RPMI8226 (cell line): ENCODE results near the gene ZBTB32.

Source experiments
- DNase-seq: peaks from one replicate; pipeline ENCODE4 v3.0.0-alpha.2; 2015

The ZBTB32 gene

GRCh38 chr19:35696835-35697234, 7.5 kb upstream of the ZBTB32 start:
- DNase-seq = no peak

- DNase-seq = peak; percentile 94
Observed at GRCh38 chr19:35702223-35703012, 1.9 kb upstream of the ZBTB32 start.

- peak; percentile 11 for DNase-seq
Observed at GRCh38 chr19:35703343-35703742, 1.0 kb upstream of the ZBTB32 start.

GRCh38 chr19:35708391-35708790, 4.0 kb downstream of the ZBTB32 start:
- DNase-seq = no peak

GRCh38 chr19:35710784-35711723, 6.7 kb downstream of the ZBTB32 start:
- no peak for DNase-seq

GRCh38 chr19:35712567-35713505, 8.5 kb downstream of the ZBTB32 start:
- DNase-seq = no peak

GRCh38 chr19:35713506-35713850, 9.1 kb downstream of the ZBTB32 start:
- DNase-seq = no peak

- DNase-seq = no peak
Observed at GRCh38 chr19:35713904-35714495, 9.6 kb downstream of the ZBTB32 start.

- DNase-seq = peak; percentile 14
Observed at GRCh38 chr19:35714601-35715354, 10.4 kb downstream of the ZBTB32 start.

- DNase-seq = no peak
Observed at GRCh38 chr19:35715355-35715809, 11.0 kb downstream of the ZBTB32 start.

- peak; percentile 5 for DNase-seq
Observed at GRCh38 chr19:35715981-35716800, 11.8 kb downstream of the ZBTB32 start.

- DNase-seq = peak; percentile 95
Observed at GRCh38 chr19:35716801-35717664, 12.7 kb downstream of the ZBTB32 start.

GRCh38 chr19:35717665-35718344, 13.4 kb downstream of the ZBTB32 start, which contains the start of gene KMT2B:
TSS of gene KMT2B (plus strand) at chr19:35718003. CDS start at chr19:35718019, 16 bp downstream.
- no peak for DNase-seq

- DNase-seq = peak; percentile 30
Observed at GRCh38 chr19:35718345-35719041, 14.1 kb downstream of the ZBTB32 start.

- DNase-seq = no peak
Observed at GRCh38 chr19:35719402-35720162, 15.2 kb downstream of the ZBTB32 start.

- no peak for DNase-seq
Observed at GRCh38 chr19:35720163-35720524, 15.8 kb downstream of the ZBTB32 start.

GRCh38 chr19:35720648-35721047, 16.3 kb downstream of the ZBTB32 start:
- DNase-seq = no peak
